Transverse colon (tissue), 4 donors: ENCODE results near the gene SLC35G2. TPM values are rescaled to one million over a fixed set of nuclear protein-coding genes. Genes with fewer than 3 reads are reported as not detected.

Experiments
- DNase-seq: peaks from one replicate; pipeline ENCODE4 v3.0.0-alpha.2; 2019
- H3K27ac ChIP-seq, 4 donors: fragments of 200-600 bp; sonication (generic); 2 replicates each; pipeline ENCODE4 v1.5.1; 2016 to 2018; ENCODE audit warnings: inconsistent platforms in 4 of 4
- H3K27me3 ChIP-seq: fragments of 200-600 bp; sonication (generic); 2 replicates; pipeline ENCODE4 v1.5.1; 2017; ENCODE audit warnings: inconsistent platforms
- H3K36me3 ChIP-seq, 4 donors: fragments of 200-600 bp; sonication (generic); 2 replicates each; pipeline ENCODE4 v1.5.1; 2017 to 2019; ENCODE audit warnings: inconsistent platforms in 4 of 4
- H3K4me1 ChIP-seq, 4 donors: fragments of 200-600 bp; sonication (generic); 2 replicates each; pipeline ENCODE4 v1.5.1; 2017 to 2020; ENCODE audit warnings: inconsistent platforms in 4 of 4
- H3K4me3 ChIP-seq, 4 donors: fragments of 200-600 bp; sonication (generic); 1 replicate in 1 of 4; 2 replicates in 3 of 4; pipeline versions ENCODE4 v1.5.1 to v1.6.1; 2017 to 2019; ENCODE audit warnings: inconsistent platforms in 4 of 4
- H3K9me3 ChIP-seq, 2 donors: fragments of 200-600 bp; sonication (generic); 2 replicates each; pipeline ENCODE4 v1.5.1; 2017 to 2019; ENCODE audit warnings: inconsistent platforms in 2 of 2
- CTCF ChIP-seq, 5 experiments: fragments of 200-600 bp in 3 of 5; fragments of 450-650 bp in 2 of 5; sonication (generic) in 3 of 5; IDR thresholded peaks; 1 replicate in 2 of 5; 2 replicates in 3 of 5; pipeline ENCODE4 v1.5.1; 2016 to 2017; ENCODE audit warnings: antibody characterized with exemption in 5 of 5, inconsistent platforms in 3 of 5, mild to moderate bottlenecking in 2 of 5, moderate library complexity in 1 of 5
- EP300 ChIP-seq: sonication (generic); formaldehyde crosslinking; IDR thresholded peaks from one replicate; pipeline ENCODE4 v1.6.1; 2017; ENCODE audit warnings: antibody characterized with exemption, low read depth
- POLR2A ChIP-seq: fragments of 450-650 bp; IDR thresholded peaks from one replicate; pipeline ENCODE4 v1.6.1; 2016; ENCODE audit warnings: antibody characterized with exemption, mild to moderate bottlenecking, moderate library complexity
- POLR2AphosphoS5 ChIP-seq, 3 donors: sonication (generic); formaldehyde crosslinking; IDR thresholded peaks; one replicate each; pipeline ENCODE4 v1.6.1; 2016; ENCODE audit warnings: antibody characterized with exemption in 3 of 3
- WGBS, 2 donors: methylation state at CpG; one replicate each; pipeline ENCODE4 v1.1.5; 2018; ENCODE audit warnings: low coverage in 1 of 2; 5-methylcytosine and 5-hydroxymethylcytosine counted together
- in situ Hi-C, 4 donors: fragments of 200-750 bp; cut with MboI; loops; one replicate each; pipeline versions ENCODE4 v1.15.0 to v1.15.1; 2017; ENCODE audit warnings: low sequenced_read_pairs in 3 of 4, low pct_ligation_motif_present in 1 of 4, low pct_unique_long_range_greater_than_20kb in 1 of 4
- intact Hi-C: fragments of 100-400 bp; cut with DNase I; formaldehyde crosslinking; loops from one replicate; pipeline ENCODE4 v1.15.1; 2023; ENCODE audit warnings: low total_unique reads
- total RNA-seq, 4 donors: library from RNA; depleted of rRNA; stranded (reverse); fragments of >200 nt; gene quantifications; one replicate each; pipeline ENCODE4 v1.1.0, GENCODE V29; 2016

Gene SLC35G2
- total RNA-seq, 4 donors from 2014 or later, result 0.68 to 23.3 (median 2.1) TPM; not detected in 1

DNA sequence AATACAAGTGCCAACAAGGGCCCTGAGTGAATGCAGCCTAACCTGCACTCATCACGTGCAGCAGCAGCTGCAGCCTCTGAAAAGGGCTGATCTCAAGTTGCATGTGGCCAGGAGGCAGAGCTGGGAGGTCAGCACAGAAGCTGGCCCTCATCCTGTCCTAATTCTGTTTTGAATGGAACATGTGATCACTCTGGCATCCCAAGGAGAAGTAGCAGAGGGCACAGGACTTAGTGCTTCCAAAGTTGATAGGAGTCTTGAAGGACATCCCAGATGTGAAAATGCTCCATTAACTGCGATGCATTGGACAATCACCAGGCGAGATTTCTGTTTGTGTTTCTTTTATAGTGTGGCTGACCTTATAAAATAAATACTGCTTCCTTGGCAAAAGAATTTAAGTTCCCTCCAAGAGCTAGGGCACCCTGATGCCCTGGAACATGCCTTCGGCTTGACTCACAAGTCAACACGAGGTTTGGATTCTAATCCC is 35.2 kb upstream of the SLC35G2 start:
- no peak overlapping the region for H3K4me3 ChIP-seq
- no peaks in the 10 kb centered on the region for H3K27me3 ChIP-seq
- TF ChIP-seq EP300, result no peak
- peaks cover 3 to 18% (median 8%) of the 10 kb centered on the region in 4 donors for H3K4me1 ChIP-seq
- H3K36me3 ChIP-seq, result no peaks in the 10 kb centered on the region
- no peak for DNase-seq
- WGBS, 2 donors, result 72 to 77% methylated on average over 2 to 5 of the region's 5 CpGs
- in situ Hi-C loops (no loop called here), intact Hi-C loops (no loop called here)
- H3K9me3 ChIP-seq, result no peaks in the 10 kb centered on the region
- peak overlapping the region in 1 of 4 donors; percentile 18 for H3K27ac ChIP-seq

DNA sequence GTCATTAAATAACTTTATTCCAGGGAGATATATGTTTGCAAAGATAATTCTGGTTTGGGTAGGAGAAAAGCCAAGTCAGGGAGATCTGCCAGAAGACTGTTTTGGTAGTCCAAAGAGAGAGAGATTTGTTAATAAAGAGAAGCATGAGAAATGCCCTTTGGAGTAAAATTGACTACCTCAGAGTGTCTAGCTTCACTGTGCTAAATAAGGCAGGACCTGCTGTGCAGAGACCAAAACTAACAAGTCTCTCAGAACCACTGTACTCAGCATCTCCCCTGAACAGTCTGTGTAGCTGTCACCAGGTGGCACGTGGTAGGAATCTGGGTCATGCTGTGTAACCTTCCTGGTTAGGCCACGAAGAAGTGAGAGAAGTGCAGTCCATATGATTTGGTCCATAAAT is 31.6 kb upstream of the SLC35G2 start:
- Histone ChIP-seq H3K27ac (peak overlapping the region; percentile 52 to 73 (median 54)), H3K4me3 (no peak overlapping the region), H3K36me3 (no peaks in the 10 kb centered on the region), H3K4me1 (peaks cover 3 to 18% (median 8%) of the 10 kb centered on the region in 4 donors), H3K9me3 (no peaks in the 10 kb centered on the region), H3K27me3 (no peaks in the 10 kb centered on the region)
- 48% methylated on average over 2 of the region's 2 CpGs; no CpG with 5 or more reads in 1 of the 2 donors for WGBS, 2 donors
- in situ Hi-C loops, result no loop called here
- intact Hi-C loops, result no loop called here
- peak; percentile 18 for DNase-seq
- TF ChIP-seq POLR2A, result no peak
- TF ChIP-seq CTCF (IDR thresholded peaks at IDR 0.05), result no peak
- no peak for TF ChIP-seq EP300
- TF ChIP-seq POLR2AphosphoS5 (IDR thresholded peaks at IDR 0.05), result no peak

GRCh38 chr3:136788154-136788553 is 30.8 kb upstream of the SLC35G2 start:
- intact Hi-C loops (no loop called here), in situ Hi-C loops (no loop called here)
- WGBS, 2 donors, result 85% methylated on average over 1 of the region's 1 CpG; no CpG with 5 or more reads in 1 of the 2 donors
- H3K36me3 ChIP-seq, result no peaks in the 10 kb centered on the region
- H3K4me3 ChIP-seq, result no peak overlapping the region
- H3K4me1 ChIP-seq, result peaks cover 3 to 18% (median 8%) of the 10 kb centered on the region in 4 donors
- TF ChIP-seq POLR2AphosphoS5 (IDR thresholded peaks at IDR 0.05) (no peak), CTCF (IDR thresholded peaks at IDR 0.05) (no peak), EP300 (no peak), POLR2A (no peak)
- H3K27me3 ChIP-seq, result no peaks in the 10 kb centered on the region
- no peaks in the 10 kb centered on the region for H3K9me3 ChIP-seq
- H3K27ac ChIP-seq, result no peak overlapping the region
- no peak for DNase-seq

- no peak overlapping the region for H3K4me3 ChIP-seq
- no peaks in the 10 kb centered on the region for H3K27me3 ChIP-seq
- H3K4me1 ChIP-seq, result peaks cover 3 to 18% (median 8%) of the 10 kb centered on the region in 4 donors
- in situ Hi-C loops (no loop called here), intact Hi-C loops (no loop called here)
- no peaks in the 10 kb centered on the region for H3K9me3 ChIP-seq
- no peaks in the 10 kb centered on the region for H3K36me3 ChIP-seq
- no peak for DNase-seq
- TF ChIP-seq EP300, result no peak
- WGBS, 2 donors, result 84 to 100% methylated on average over 1 of the region's 1 CpG
- no peak overlapping the region for H3K27ac ChIP-seq
Observed at GRCh38 chr3:136789976-136790375, 28.9 kb upstream of the SLC35G2 start.

- Histone ChIP-seq H3K4me1 (peaks cover 3 to 18% (median 8%) of the 10 kb centered on the region in 4 donors), H3K27me3 (no peaks in the 10 kb centered on the region), H3K27ac (no peak overlapping the region), H3K9me3 (no peaks in the 10 kb centered on the region), H3K4me3 (no peak overlapping the region), H3K36me3 (no peaks in the 10 kb centered on the region)
- DNase-seq, result no peak
- intact Hi-C loops, result no loop called here
- in situ Hi-C loops, result no loop called here
- WGBS, 2 donors, result 74 to 83% methylated on average over 3 of the region's 3 CpGs
- TF ChIP-seq EP300 (no peak), POLR2AphosphoS5 (IDR thresholded peaks at IDR 0.05) (no peak), POLR2A (no peak), CTCF (IDR thresholded peaks at IDR 0.05) (no peak)
Observed at GRCh38 chr3:136790786-136791185, 28.1 kb upstream of the SLC35G2 start.
